Measurements from ENCODE around the gene EMC9.

EMC9 gene

DNA sequence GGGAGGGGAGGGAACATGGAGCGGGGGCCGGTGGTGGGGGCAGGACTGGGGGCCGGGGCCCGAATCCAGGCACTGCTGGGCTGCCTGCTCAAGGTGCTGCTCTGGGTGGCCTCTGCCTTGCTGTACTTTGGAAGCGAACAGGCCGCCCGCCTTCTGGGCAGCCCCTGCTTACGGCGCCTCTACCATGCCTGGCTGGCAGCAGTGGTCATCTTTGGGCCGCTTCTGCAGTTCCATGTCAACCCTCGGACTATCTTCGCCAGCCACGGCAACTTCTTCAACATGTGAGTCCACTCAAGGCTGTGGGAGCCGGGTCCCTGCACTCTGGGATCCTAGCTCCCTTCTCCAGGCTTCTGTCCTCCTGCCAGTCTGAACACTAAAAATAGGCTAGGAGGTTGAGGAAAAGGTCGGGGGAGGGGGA, 9.8 kb downstream of the EMC9 start:
- DNase-seq (ENCODE audit: low read depth), result no peak

DNA sequence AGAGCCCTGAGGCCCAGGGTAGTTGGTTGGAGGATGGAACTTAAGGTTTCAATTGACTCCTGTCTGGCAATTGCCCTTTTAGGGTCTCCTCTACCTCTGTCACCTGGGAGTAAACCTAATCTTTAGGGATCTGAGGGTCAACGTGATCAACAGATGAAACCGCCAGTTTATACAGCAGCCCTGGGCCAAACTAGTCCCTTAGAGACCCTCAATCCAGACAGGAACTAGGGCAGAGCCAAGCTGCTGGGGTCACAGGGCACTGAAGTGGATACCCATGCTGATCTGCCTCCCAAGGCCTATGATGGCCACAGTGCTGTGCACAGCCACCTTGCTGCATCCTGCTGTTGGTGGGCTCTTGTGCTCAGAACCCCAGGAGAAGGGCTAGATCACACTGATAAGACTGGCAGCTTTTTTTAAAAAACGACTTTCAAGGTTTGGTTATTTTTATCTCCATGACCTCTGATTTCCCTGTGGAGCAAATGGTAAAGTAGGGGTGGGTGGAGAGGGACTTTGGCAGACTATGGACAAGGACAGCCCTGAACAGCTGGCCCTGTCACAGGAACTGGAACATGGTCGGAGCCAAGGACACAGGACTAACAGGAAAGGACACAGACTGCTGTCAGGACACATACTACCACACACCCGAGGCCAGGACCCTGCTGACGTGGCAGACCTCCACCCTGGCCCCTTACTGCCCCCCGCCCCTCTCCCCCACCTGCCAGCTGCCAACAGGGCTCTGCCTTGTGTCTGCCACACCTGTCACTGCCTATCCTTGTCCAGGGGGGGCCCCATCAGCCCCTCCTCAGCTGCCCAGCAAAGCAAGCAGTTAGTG, 10.5 kb downstream of the EMC9 start:
- DNase-seq (ENCODE audit: low read depth), result no peak

DNA sequence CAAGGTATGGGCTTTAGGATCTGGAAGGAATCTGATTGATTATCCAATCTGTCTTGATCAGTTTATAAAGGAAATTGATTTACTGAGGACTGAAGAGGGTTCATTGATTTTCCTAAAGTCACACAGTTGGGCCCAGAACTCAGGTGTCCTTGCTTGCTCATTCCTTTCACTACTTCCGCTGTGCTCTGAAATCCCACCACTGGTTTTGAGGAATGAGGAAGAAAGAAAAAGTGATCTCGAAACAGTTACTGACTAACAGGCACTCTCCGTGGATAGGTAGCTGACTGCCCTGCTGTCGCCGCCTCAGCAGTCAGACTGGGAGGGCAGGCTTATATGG, 11.0 kb downstream of the EMC9 start, which contains the start of gene FITM1:
TSS of gene FITM1 (plus strand) at position 280 of the 337 bp plus-strand sequence. CDS start 905 bp downstream, outside the sequence.
- no peak for DNase-seq (ENCODE audit: low read depth)

DNA sequence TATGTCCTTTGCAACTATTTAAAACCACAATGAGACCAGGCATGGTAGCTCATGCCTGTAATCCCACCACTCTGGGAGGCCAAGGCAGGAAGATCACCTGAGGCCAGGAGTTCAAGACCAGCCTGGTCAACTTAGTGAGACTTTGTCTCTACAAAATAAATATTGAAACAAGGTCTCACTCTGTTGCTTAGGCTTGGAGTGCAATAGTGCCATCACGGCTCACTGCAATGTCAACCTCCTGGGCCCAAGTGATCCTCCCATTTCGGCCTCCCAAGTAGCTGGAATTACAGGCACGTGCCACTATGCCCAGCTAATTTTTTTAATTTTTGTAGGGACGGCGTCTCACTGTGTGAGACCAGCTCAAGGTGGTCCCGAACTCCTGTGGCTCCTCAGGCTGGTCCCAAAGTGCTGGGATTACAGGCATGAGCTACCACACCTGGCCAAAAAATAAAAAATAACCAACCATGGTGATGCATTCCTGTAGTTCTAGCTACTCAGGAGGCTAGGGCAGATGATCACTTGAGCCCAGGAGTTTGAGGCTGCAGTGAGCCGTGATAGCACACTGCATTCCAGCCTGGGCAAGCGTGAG, 11.9 kb downstream of the EMC9 start:
- no peak for DNase-seq (ENCODE audit: low read depth)

DNA sequence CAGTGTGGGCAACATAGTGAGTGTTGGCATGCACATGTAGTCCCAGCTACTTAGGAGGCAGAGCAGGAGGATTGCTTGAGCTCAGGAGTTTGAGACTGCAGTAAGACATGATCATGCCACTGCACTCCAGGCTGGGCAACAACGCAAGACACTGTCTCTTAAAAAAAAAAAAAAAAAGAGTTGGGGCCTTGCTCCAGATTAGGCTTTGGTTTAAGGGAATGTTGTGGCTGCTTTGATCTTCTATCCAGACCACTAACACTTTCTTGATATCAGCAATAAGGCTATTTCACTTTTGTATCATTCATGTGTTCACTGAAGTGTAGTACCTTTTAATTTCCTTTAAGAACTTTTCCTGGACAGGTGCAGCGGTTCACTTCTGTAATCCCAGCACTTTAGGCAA, 13.7 kb downstream of the EMC9 start:
- DNase-seq (ENCODE audit: low read depth), result no peak

DNA sequence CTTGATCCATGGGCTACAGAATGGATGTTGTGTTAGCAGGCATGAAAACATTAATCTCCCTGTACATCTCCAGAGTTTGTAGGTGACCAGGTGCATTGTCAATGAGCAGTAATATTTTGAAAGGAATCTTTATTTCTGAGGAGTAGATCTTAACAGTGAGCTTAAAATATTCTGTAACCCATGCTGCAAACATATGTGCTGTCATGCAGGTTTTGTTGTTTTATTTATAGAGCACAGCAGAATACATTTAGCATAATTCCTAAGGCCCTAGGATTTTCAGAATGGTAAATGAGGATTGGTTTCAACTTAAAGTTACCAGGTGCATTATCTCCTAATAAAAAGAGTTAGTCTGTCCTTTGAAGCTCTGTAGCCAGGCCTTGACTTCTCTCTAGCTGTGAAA, 14.5 kb downstream of the EMC9 start:
- DNase-seq (ENCODE audit: low read depth), result no peak

DNA sequence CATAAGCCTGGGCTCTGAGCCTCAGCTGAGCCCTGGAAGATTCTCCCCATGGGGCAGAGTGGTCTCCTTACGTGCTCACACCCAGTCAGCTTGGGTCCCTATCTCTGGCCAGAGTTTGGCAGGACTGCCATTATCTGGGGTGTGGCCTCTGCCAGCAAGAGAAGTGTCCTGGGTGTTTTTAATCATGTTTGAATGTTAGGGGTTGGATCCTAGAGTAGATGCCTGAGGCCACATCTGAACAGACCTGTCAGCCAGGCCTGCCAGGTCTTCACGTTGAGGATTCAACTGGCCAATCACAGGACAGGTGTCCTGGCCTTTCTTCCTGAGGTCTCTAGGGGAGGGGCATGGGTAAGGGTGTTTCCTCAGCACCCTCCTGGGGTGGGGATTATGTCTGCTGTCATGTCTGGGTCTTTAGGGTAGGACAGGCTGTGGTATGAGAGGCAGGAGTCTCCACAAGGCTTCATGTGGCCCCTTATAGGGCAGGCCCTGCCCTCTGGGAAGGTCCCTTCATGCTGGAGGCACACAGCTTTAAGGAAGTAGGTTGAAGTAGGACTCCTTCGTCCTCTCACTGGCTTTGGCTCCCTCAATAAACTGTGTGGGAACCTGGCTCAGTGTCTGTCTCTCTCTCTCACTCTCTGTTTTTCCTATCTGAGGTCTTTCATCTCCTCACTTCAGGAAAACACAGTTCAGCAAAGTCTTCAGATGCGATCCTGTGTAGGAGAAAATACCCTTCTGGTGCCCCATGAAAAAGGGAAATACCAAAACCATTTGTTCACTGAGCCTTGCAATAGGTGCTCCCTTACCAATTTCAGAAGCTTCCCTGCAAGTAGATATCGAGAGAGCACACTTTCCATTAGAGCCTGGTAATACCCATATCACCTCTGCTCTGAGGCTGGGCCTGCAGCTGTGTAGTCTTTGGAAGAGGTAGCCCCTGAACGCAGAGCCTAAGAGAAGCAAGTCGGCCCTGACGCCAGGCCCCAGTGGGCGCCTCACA, 17.7 kb downstream of the EMC9 start:
- no peak for DNase-seq (ENCODE audit: low read depth)

DNA sequence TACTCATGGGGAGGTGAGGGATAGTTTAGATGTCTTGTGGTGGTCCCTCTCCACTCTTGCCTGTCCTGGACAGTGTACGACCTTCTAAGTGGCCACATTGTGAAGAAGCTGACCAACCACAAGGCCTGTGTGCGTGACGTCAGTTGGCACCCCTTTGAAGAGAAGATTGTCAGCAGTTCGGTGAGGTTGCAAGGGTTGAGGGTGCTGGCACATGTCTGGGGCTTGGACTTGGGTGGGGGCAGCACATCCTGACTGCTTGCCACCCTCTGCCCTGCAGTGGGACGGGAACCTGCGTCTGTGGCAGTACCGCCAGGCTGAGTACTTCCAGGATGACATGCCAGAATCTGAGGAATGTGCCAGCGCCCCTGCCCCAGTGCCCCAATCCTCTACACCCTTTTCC, 18.5 kb downstream of the EMC9 start:
- DNase-seq (ENCODE audit: low read depth), result no peak

DNA sequence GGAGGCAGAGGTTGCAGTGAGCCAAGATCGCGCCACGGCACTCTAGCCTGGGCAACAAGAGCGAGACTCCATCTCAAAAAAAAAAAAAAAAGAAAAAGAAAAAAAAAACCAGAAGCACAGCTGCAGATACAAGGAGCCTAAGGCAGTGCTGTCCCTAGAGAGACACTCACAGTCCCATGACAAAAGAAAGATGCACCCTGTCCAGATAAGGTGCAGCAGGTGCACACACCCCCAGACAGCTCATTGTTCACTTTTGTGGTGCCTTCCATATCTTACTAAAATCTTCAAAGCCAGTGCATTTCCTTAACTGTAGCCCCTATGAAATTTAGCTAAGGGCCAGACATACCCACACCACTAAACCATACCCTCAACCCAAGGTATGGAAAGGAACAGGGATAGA, 19.0 kb downstream of the EMC9 start:
- no peak for DNase-seq (ENCODE audit: low read depth)

DNA sequence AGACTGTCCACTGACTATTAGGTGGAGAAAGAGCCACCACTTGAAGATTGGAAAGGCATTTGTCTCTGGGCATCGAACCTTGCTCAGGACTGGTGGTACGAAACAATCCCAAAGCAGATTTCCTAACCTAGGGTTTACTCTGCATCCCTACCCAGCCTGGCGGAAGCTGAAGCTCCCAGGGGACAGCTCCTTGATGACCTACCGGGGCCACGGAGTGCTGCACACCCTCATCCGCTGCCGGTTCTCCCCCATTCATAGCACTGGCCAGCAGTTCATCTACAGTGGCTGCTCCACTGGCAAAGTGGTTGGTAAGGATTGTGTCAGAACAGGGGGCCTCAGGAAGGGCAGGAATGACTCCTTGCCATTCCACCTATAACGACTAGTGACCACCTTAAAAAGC, 20.2 kb downstream of the EMC9 start:
- no peak for DNase-seq (ENCODE audit: low read depth)

DNA sequence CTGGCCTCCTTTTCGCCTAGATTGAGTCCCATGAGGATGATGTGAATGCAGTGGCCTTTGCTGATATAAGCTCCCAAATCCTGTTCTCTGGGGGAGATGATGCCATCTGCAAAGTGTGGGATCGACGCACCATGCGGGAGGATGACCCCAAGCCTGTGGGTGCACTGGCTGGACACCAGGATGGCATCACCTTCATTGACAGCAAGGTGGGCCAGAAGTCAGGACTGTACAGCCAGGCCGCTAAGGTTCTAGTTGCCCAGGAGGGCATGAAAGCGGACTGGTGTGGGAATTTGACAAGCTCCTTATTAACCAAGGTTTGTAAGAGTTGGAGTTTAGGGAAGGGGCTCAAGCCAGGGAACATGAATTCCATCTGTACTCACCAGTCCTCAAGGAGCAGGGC, 21.7 kb downstream of the EMC9 start:
- no peak for DNase-seq (ENCODE audit: low read depth)

DNA sequence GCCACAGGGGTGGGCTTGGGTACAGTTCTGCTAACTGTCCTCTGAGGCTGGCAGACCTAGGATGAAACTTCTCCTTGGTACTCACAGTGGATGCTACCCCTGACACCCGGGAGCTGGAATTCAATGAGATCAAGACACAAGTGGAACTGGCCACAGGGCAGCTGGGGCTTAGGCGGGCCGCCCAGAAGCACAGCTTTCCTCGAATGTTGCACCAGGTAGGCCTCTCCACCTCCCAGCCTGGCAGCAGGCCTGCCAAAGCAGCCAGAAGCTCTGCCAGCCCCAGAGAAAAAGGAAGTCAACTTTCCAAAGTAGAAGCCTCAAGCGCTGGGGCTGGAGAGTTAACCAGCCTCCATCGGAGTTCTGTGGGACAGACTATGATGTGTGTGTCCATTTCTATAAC, 24.2 kb downstream of the EMC9 start:
- no peak for DNase-seq (ENCODE audit: low read depth)

DNA sequence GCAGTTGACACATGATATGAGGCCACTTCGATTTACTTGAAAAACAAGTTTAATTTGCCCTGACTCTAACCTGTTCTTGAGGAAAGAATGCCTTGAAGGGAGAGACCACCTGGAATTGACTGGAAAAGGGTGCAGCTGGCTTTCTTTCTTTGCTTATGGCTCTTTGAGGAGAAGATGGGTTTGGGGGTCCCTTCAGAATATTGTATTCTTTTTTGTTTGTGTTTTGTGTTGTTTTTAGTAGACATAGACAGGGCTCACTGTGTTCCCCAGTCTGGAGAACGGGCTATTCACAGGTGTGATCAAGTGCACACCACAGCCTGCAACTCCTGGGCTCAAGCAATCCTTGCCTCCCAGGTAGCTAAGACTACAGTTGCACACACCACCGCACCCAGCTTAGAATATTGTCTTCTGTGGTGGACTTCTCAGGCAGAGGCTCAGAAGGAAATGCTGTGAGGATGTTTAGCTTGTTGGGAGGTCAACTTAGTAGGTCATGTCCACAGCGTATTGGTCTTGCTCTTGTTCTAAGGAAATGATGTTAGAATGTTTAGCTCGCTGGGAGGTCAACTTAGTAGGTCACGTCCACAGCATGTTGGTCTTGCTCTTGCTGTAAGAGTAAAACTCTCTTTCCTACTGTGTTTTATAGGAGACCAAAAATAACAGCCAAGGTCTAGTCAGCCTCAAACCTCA, 25.1 kb downstream of the EMC9 start:
- DNase-seq (ENCODE audit: low read depth), result no peak

DNA sequence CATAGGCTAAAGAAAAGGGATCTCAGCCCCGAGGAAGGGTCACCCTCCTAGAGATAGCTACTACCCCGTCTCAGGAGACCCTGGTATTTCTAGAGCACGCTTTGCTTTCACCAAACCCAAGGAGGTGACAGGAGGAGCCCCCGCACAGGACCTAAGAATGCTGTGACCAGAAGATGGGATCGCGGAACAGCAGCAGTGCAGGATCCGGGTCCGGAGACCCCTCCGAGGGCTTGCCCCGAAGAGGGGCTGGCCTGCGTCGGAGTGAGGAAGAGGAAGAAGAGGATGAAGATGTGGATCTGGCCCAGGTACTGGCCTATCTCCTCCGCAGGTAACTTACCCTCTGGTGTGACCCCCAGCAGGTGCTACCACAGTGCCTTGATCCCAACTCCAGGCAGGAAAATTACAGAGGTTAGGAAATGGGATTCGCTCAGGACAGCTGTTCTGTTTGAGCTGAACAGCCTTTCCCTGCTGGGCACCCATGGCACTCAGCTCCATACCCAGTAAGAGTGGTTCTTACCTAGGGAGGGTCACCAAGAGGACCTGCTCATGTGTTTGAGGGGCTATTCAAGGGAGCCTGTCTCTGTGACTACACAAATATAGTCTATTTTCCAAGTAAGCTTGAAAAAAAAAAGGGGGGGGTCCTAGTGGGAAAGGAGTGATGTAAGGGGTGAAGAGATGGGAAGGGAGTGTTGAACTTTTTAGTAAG, 25.8 kb downstream of the EMC9 start:
- no peak for DNase-seq (ENCODE audit: low read depth)

DNA sequence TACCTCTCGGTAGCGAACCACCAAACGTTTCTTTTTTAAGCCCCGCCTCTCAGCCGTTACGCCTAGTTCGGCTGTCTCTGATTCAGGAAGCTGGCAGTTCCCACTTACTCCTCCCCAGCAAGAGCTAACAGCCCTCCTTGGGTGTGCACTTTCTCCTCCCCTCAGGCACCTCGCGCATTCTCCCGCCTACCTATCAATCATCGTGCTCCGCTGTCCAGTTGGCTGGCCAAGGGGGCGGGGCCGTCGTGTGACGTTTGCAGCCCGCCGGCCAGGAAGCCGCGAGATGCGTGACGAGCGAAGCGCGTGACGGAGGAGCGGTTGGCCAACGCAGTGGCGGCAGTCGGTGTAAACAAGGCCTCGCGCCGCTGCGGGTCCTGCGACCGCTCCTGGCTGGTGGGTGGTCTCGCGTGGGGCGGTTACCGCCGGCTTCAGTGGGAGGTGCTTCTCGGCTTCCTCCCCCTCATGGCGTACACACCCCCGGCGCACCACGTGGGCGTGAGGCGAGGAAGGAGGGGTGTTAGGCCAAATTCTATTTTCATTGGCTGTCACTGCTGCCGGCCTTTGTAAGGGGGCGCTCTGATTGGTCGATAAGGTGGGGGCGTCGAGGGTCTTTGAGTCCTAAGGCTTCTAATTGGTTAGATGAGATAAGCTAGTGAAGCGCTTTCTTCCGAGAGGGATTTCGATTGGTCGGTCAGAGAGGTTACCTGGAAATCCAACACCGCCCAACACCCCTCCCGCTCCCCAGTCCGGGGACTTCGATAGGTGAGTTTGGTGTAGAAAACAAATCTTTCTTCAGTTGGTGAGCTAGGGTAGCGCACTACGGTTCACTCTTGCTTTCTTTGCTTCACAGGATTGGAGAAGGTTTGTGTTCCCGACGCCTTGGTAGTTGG, 26.6 kb downstream of the EMC9 start, which contains the start of the genes DCAF11 and NRL:
TSS of gene DCAF11 (plus strand) at position 246 of the 890 bp plus-strand sequence. CDS start 818 bp downstream, outside the sequence.
TSS of gene NRL (minus strand) at position 418 of the 890 bp plus-strand sequence. CDS start 32,101 bp downstream, outside the sequence.
- DNase-seq (ENCODE audit: low read depth), result peak; percentile 94

DNA sequence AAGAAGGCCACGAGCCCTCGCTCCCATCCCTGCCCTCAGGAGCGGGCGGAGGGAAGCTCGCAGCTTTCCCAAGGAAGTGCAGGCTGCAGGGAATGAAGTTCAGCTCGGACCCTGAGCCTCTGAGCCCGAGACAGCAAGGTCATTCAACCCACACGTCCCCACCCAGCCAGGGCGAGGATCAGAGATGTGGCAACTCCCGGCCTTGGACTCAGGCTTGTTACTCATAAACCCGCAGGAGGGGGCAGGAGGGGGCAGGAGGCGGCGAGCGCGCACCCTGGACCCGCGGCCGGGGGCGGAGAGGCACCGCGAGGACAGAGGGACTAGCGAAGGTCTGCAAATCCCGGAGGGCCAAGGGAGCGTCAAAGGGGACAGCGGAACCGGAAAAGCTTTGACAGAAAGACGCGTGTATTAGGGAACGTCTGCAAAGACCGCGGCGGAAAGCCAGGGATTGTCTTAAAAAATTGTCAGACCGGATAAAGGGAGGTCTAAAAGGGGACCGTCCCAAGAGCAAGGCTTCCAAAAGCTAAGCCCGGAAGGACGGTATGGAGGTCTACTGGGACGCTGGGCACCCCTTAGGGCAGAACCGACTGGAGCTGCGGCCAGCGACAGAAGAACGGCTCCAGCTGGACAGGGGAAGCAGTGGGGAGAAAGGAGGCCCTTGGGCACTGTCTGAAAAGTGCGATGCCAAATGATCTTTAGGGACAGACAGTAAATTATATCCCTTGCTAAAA, 27.4 kb downstream of the EMC9 start:
- peak; percentile 52 for DNase-seq (ENCODE audit: low read depth)

DNA sequence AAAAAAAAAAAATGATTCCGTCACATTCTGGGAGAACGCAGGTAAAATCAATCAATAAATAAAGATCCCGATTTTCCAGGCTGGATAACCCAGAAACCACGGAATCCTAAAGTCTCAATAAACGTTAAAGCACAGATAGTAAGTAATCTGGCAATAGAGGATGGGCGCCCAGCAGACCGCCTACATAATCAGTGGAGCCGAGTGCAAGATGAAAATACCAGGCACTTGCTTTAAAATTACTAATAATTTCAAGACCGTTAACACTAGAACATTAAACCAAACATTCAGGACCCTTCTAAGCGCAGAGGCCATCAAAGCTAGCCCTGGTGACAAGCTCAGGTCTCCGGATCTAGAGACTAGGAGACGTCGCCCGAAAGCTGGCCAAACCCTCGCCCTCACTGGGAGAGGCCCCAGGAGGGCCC, 28.0 kb downstream of the EMC9 start:
- no peak for DNase-seq (ENCODE audit: low read depth)

DNA sequence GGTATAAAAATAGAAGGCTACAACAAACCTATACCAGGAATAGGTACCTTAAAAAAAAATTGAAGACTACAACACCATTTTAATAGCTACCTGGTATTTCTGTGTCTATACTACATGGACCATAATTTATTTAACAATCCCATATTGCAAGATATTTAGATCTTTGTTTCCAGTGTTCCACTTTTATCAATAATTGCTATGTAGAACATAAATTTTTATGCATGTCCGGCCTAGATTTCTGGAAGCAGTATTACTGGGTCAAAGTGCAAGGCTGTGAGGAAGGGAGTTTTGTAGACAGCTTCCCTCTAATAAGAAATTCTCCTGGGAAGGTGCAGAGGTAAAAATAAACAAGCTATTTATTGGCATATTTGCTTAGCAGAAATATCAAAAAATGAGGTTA, 30.9 kb downstream of the EMC9 start:
- DNase-seq (ENCODE audit: low read depth), result no peak

DNA sequence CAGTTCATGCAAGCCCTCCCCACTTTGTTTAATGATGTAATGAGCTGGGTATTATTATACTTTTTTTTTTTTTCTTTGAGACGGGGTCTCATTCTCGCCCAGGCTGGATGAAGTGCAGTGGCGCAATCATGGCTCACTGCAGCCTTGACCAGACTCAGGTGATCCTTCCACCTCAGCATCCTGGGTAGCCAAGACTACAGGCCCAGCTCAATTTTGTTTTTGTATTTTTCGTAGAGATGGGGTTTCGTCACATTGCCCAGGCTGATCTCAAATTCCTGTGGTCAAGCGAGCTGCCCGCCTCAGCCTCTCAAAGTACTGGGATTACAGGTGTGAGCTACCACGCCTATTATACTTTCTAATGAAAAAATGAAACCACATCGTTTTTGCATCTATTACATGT, 31.3 kb downstream of the EMC9 start:
- DNase-seq (ENCODE audit: low read depth), result no peak
